Astrocyte of the cerebellum (primary cell): Measurements from ENCODE around the gene CREB3L4.

ENCODE experiments used
- DNase-seq: peaks from one replicate; pipeline ENCODE4 v3.0.0-alpha.2; 2011; ENCODE audit warnings: low read depth
- H3K4me3 ChIP-seq: 2 replicates; pipeline ENCODE4 v1.5.1; 2011; ENCODE audit warnings: mild to moderate bottlenecking, low read depth, low read length, moderate library complexity
- CTCF ChIP-seq: IDR thresholded peaks from 2 replicates; pipeline ENCODE4 v1.5.1; 2012; ENCODE audit warnings: low read length, low read depth, moderate library complexity, mild to moderate bottlenecking; ENCODE audit errors: missing control alignments
- in situ Hi-C: cut with HindIII; loops from 2 replicates; pipeline ENCODE4 v1.10.0; 2017; ENCODE audit warnings: low sequenced_read_pairs

The CREB3L4 gene

GRCh38 chr1:153968000-153968363 lies 280 bp downstream of the CREB3L4 start:
- peak overlapping the region; percentile 53 for H3K4me3 ChIP-seq
- no peak for DNase-seq
- TF ChIP-seq CTCF, result no peak
- in situ Hi-C loops, result no loop called here

- H3K4me3 ChIP-seq, result peak overlapping the region; percentile 53
- TF ChIP-seq CTCF, result no peak
- DNase-seq, result no peak
- in situ Hi-C loops, result no loop called here
Measured at GRCh38 chr1:153968408-153968807, 706 bp downstream of the CREB3L4 start.

DNA sequence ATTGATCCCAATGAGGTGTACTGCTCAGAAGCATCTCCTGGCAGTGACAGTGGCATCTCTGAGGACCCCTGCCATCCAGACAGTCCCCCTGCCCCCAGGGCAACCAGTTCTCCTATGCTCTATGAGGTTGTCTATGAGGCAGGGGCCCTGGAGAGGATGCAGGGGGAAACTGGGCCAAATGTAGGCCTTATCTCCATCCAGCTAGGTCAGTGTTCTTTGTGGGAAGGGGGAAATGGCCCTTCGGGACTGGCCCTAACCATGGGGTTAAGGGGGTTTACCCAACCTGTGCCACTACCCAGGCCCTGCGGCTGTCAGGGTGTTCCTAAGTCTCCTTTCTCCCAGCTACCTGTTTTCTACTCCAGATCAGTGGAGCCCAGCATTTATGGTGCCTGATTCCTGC lies 1.3 kb downstream of the CREB3L4 start:
- no peak for DNase-seq
- in situ Hi-C loops, result no loop called here
- TF ChIP-seq CTCF, result no peak
- peak overlapping the region; percentile 53 for H3K4me3 ChIP-seq

DNA sequence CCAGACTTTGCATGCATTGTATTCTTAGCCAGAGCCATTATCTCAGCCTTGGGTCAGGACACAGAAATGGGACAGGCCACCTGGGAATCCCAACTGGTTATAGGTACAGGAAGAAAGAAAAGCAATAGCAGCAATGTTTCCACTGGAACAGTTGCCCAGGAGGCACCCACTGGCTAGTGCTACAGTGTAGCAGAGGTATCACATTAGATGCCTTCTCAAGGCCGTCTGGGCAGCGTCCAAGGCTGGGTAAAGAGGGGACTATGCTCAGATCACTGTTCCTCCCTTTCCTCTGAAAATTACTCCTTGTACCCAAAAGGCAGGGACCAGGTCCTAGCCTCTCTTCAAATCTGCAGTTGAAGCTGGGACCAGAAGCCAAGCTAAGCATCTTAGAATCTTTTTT lies 2.6 kb downstream of the CREB3L4 start:
- in situ Hi-C loops, result no loop called here
- DNase-seq, result no peak
- TF ChIP-seq CTCF, result no peak
- H3K4me3 ChIP-seq, result no peak overlapping the region

- TF ChIP-seq CTCF, result no peak
- in situ Hi-C loops, result no loop called here
- no peak for DNase-seq
- H3K4me3 ChIP-seq, result no peak overlapping the region
Measured at GRCh38 chr1:153973071-153973470, 5.4 kb downstream of the CREB3L4 start.

DNA sequence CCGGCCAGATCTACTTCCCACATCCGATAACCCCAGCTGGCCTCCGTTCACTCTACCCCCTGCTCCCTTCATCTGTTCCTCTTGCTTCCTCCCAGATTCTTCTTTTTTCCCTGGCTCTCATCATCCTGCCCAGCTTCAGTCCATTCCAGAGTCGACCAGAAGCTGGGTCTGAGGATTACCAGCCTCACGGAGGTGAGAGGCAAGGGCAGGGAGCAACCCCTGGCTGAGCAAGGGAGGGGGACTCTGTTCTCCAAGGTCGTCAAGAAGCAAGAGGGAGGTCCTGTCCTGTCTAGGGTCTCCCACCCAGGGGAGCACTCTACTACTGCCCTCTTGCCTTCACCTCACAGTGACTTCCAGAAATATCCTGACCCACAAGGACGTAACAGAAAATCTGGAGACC lies 5.8 kb downstream of the CREB3L4 start:
- DNase-seq, result no peak
- H3K4me3 ChIP-seq, result no peak overlapping the region
- TF ChIP-seq CTCF, result no peak
- in situ Hi-C loops, result no loop called here

GRCh38 chr1:153976819-153977249 lies 9.1 kb downstream of the CREB3L4 start:
- peak overlapping the region; percentile 97 for H3K4me3 ChIP-seq
- TF ChIP-seq CTCF, result no peak
- in situ Hi-C loops, result no loop called here
- DNase-seq, result no peak
